Cerebellar cortex (tissue), 1 donor: ENCODE data around the gene TULP1.
A peak's percentile ranks its signal among the peaks of the same experiment; 100 is the strongest.

Source experiments
- DNase-seq: peaks from one replicate; pipeline ENCODE4 v3.0.0-alpha.2; 2015; ENCODE audit warnings: low spot score

Gene TULP1

GRCh38 chr6:35483893-35484645, 28.6 kb downstream of the TULP1 start:
- DNase-seq: no peak

- no peak for DNase-seq
Measured at GRCh38 chr6:35483490-35483889, 29.2 kb downstream of the TULP1 start.

DNA sequence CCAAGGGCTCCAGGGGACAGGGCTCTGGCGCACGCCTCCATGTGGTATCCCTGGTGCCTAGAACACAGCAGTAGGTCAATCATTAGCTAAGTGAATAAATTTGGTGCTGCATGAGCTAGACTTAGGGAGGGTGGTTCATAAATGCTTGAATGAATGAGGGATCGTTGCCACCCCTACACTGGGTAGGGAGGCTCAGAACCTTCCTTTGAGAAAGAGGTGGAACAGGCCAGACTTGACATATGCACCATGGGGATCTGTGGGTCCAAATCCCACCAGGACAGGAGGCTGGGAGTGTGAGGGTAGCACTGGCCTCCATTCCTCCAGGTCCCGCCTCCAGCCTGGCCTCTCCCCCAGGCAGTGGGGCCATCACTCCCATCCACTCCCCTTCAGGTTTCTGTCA, 29.6 kb downstream of the TULP1 start:
- no peak for DNase-seq

DNA sequence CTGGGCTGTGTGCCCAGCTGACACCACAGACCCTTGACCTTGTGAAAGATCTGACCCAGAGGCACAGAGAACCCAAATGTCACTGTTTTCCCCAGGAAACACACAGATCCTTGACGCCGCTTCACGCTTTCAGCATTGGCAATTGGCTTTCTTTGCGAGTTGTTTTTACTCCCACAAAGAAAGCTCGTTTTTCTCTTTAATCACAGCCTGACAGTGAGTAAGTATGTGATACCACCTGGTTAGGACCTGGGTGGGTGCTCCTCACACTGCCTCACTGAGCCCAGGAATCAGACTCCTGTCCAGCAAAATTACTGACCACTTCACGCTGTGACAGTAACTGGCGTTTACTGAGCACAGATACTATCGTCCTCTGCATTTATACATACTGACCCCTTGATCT, 31.5 kb downstream of the TULP1 start:
- no peak for DNase-seq

GRCh38 chr6:35480176-35480575, 32.5 kb downstream of the TULP1 start:
- DNase-seq: no peak

DNA sequence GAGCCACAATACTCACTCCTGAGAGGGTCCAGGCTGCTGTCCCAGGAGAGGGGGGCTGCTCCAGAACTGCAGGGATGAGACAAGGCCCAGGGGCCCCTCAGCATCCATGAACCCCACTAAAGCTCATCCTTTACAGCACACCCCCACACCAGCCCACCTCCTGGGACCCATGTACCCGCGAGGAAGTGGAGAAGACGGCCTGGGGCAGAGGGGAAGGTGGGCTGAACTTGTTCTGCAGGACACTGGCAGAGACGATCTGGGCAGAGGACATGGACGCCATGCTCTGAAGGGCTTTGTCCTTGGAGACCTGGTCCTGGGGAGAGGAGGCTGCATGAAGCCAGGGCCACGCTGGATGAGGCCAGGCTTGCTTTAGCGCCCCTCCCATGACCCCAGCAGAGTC, 34.4 kb downstream of the TULP1 start:
- DNase-seq: no peak

DNA sequence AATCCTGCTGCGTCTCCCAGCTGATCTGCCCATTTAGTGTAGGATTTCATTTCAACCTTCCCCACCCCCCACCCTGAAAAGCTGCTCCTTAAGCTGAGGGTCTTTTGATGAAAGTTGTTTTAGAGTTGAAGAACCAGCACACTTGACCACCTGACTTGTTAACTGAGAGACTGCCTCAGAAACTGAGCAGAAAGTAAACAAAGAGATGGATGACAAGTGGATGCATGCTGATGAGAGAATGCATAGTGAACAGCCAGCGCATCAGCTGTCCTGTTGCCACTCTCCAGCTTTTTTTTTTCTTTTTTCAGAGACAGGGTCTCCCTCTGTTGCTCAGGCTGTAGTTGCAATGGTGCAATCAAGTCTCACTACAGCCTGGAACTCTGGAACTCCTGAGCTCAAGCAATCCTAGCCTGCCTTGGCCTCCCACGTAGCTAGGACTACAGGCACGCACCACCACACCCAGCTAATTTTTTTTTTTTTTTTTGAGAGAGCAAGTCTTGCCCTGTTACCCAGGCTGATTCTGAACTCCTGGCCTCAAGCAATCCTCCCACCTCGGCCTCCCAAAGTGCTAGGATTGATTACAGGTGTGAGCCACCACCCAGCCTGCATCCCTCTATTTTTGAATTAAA, 35.0 kb downstream of the TULP1 start:
- DNase-seq: no peak

DNA sequence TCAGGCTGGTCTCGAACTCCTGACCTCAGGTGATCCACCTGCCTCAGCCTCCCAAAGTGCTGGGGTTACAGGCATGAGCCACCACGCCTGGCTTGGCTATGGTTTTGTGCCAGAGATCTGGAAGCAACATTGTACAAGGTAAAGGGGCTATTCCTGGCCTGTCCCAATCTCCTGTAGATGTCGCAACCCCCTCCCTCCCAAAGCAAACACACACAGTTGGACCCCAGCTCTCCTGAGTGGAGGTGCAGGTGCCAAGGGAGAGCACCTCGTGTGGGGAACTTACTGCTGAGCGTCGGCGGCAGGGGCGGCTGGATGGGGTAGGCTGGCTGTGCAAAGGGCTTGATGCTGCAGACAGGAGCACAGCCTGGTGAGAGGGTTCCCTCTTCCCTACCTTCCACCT, 35.7 kb downstream of the TULP1 start:
- no peak for DNase-seq

- DNase-seq: no peak
Measured at GRCh38 chr6:35476004-35476403, 36.7 kb downstream of the TULP1 start.

DNA sequence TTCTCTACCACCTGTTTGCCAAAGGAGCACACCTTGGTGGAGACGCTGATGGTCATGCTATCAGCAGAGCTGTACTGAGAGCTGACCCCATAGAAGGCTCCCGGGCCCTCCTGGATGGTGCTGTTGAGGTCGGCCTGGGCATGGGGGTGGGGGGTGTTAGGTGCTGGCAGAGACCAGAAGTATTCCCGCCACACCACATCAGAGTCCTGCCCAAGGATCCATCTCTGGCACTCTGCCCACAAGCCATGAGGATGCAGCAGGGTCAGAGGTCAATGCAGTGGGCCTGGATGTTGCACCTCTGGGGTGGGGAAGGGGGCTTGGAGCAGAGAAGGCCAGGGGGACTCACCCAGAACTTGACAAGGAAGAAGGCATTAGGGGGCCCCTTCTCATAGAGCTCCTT, 37.1 kb downstream of the TULP1 start:
- no peak for DNase-seq

GRCh38 chr6:35474942-35475570, 37.6 kb downstream of the TULP1 start:
- no peak for DNase-seq

DNA sequence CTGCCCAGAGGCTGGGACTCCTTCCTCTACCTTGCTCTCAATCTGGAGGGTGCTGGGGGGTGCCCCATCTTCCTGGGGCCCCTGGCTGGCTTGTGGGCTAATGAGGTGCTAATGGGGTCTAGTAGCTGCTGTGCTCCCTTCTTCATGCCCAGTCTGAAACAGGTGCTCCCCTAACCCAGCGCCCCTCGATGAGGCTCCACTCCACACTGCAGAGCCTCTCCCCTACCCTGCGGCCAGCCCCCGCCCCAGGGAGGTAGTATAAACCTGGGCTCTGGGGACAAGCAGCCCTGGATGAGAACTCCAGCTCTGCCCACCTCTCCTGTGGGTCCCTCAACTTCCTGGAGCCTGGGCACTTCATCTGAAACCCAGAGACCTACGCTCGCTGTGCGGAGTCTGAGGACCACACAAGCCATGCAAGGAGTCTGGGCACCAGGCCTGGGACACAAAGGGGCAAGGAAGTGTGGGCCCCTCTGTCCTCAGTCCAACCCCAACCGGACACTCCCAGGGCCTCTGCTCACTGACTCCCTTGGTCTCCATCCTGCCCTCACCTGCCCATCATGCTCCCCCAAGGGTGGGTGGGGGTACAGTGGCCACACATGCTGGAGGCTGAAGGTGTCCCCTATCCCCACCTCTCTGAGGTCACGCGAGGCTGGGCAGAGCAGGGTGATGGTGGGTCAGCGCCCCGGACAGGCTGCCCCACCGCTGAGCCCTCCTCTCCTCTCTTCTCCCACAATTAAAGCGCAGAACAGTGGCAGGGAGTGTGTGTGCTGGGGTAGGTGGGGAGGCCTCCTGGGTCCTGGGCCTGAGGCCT, 38.4 kb downstream of the TULP1 start:
- DNase-seq: no peak

DNA sequence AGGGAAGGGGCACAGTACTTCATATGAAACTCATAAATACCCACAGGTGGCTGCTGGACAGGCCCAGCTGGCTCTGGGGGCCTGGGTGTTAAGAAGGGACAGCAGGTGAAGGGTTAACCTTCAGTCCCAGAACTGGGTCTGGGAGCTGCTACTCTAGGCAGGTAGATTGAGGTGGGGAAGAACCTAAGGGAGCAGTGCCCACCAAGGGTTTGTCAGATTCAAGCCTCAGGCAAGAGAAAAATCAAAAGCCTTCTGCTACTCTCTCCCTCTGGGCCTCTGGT, 38.9 kb downstream of the TULP1 start:
- no peak for DNase-seq

GRCh38 chr6:35473075-35473849, 39.4 kb downstream of the TULP1 start:
- DNase-seq: no peak

DNA sequence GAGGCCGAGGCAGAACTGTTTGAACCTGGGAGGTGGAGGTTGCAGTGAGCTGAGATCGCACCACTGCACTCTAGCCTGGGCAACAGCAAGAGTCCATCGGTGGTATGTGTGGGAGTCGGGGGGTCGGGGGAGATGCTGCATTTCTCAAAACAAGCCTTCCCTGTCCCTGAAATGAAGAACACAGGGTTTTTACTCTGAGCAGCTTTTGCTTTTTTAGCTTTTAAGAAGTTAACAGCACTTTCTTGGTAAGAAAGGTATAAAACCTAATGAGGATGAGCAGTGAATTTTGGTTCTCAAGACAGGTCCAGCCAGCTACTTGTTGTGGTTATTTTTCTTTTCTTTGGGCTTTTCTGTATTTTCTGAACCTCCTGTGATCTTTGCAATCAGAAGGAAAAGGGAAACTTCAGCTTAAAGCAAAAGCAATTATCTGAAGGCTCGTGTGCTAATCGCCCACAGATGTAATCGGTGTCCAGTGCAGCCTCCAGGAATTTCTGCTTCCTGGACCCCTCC, 40.8 kb downstream of the TULP1 start:
- no peak for DNase-seq

DNA sequence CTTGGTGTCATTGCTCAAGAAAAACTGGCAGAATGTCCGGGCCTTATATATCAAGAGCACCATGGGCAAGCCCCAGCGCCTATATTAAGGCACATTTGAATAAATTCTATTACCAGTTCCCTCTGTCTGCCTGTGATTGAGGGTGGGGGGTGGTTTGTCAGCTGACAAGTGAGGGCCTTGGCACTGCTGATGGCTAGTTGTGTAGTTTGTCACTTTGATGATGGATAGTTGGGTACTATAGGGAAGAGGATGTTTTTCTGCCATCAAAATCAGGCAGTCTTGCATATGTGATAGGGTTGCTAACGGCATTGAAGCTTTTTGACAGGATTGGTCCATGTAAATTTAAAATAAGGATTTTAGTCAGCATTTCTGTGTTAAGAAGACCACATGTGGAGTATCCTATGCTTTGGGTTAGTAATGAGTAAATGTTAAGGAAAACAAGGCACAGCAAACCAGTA, 42.0 kb downstream of the TULP1 start:
- DNase-seq: no peak

DNA sequence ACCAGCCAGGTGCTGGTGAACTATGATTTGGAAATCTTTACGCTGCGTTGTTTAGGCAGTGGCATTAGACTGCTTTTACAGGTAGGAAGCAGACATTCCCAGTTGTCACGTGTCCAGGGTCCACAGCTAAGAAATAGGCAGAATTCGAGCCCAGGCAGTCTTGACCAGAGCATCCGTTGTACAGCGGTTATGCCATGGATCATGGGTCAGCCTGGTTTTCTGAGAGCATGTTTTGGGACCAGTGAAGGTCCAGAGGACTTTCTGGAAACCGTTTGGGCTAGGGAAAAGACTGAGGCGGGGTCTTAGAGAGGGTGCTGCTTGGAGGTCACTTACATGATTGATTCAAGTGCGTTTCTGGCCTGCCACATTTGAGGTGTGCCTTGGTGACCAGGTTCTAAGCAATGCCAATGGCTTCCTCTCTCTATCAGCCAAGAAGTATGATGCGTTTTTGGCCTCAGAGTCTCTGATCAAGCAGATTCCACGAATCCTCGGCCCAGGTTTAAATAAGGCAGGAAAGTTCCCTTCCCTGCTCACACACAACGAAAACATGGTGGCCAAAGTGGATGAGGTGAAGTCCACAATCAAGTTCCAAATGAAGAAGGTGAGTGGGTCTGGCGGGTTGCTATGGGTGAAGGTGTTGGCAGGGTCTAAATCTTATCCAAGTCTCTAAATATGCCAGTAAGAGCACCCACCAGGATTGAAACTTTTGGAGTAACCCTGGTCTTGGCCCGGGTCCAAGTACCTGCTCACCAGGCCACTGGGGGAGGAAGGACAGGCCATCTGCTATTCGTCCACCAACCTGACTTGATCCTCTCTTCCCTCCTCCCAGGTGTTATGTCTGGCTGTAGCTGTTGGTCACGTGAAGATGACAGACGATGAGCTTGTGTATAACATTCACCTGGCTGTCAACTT, 42.7 kb downstream of the TULP1 start:
- no peak for DNase-seq

DNA sequence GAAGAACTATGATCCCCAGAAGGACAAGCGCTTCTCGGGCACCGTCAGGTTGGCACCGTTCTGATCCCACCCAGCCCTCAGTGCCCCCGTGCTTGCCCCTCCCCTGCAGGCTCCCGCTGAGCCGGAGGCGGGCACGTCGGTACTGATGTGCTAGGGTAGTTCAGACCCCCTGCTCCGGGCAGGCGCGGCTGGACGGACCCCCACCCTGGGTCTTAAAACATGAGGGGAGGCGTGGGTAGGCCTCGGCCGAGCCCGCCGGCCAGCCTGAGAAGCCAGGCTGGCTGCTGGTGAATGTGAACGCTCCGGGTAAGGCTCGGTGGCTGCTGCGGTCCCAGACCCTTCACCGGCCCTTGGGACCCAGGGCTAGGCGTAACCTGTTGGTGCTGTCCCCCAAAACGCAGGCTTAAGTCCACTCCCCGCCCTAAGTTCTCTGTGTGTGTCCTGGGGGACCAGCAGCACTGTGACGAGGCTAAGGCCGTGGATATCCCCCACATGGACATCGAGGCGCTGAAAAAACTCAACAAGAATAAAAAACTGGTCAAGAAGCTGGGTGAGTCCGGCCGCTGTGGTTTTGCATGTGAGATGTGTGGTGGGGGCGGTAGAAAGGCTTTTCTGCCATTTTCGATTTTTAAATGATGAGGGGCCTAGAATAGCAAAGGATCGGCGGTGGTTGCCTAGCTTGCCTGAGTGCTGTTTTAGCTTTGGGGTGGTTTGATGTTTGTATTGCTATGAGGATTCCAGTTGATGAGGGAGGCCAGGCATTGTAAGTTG, 43.5 kb downstream of the TULP1 start:
- DNase-seq: no peak

- DNase-seq: peak; percentile 98
Measured at GRCh38 chr6:35468181-35468979, 44.3 kb downstream of the TULP1 start, which contains the start of gene RPL10A. RPL10A (plus strand) TSS chr6:35468401; CDS start chr6:35468435, 34 bp downstream.
